B cell (primary cell): ENCODE measurements around the gene TRIAP1. TPM values are rescaled to one million over a fixed set of nuclear protein-coding genes. Genes with fewer than 3 reads are reported as not detected.

Source experiments
- ATAC-seq: fragments of 200-7000 bp; cut with Tn5 transposase; one replicate; pipeline ENCODE4 v1.10.0; 2021; ENCODE audit warnings: low read depth, mild to moderate bottlenecking, moderate number of reproducible peaks, moderate library complexity
- CTCF ChIA-PET: fragments of 350-600 bp; sonication (Branson Sonifier 250); formaldehyde crosslinking; loops from one replicate; lab custom pipeline; 2021; ENCODE audit warnings: antibody characterized with exemption, inconsistent platforms; lab: Charles Lee
- POLR2A ChIA-PET: fragments of 350-600 bp; sonication (Branson Sonifier 250); formaldehyde crosslinking; loops from one replicate; lab custom pipeline; 2021; ENCODE audit warnings: antibody characterized with exemption; lab: Charles Lee
- DNase-seq: peaks from one replicate; pipeline ENCODE4 v3.0.0; 2013
- H2AFZ ChIP-seq: 2 replicates; pipeline ENCODE4 v1.6.1; 2012; ENCODE audit warnings: mild to moderate bottlenecking, low read depth, low read length; ENCODE audit not compliant: insufficient read depth, poor library complexity, severe bottlenecking
- H3K27ac ChIP-seq, 2 donors: 1 replicate in 1 of 2; 2 replicates in 1 of 2; pipeline ENCODE4 v1.5.1; 2012 to 2013; ENCODE audit warnings: low read length in 2 of 2, mild to moderate bottlenecking in 2 of 2, moderate library complexity in 1 of 2
- H3K27me3 ChIP-seq, 4 experiments: fragments of 200-600 bp in 1 of 4; sonication (generic) in 1 of 4; replicated peaks in 1 of 4; 1 replicate in 2 of 4; 2 replicates in 2 of 4; pipeline versions ENCODE4 v1.6.1 to v1.7.0; 2013 to 2016; ENCODE audit warnings: low read length in 3 of 4, mild to moderate bottlenecking in 2 of 4, mixed read lengths in 1 of 4, moderate library complexity in 1 of 4; ENCODE audit not compliant: insufficient read depth in 4 of 4, control insufficient read depth in 3 of 4; ENCODE audit errors: control extremely low read depth in 1 of 4
- H3K36me3 ChIP-seq, 2 experiments: replicated peaks in 1 of 2; 1 replicate in 1 of 2; 2 replicates in 1 of 2; pipeline versions ENCODE4 v1.6.1 to v1.7.1; 2013; ENCODE audit warnings: low read length in 1 of 2; ENCODE audit not compliant: insufficient read depth in 2 of 2, control insufficient read depth in 1 of 2; ENCODE audit errors: control extremely low read depth in 1 of 2, extremely low read depth in 1 of 2
- H3K4me1 ChIP-seq, 2 donors: fragments of 200-600 bp in 1 of 2; sonication (generic) in 1 of 2; 1 replicate in 1 of 2; 2 replicates in 1 of 2; pipeline versions ENCODE4 v1.5.1 to v1.6.1; 2013 to 2017; ENCODE audit warnings: low read length in 2 of 2; ENCODE audit not compliant: control insufficient read depth in 2 of 2, insufficient read depth in 2 of 2
- H3K4me2 ChIP-seq: replicated peaks from 2 replicates; pipeline ENCODE3; 2012; ENCODE audit warnings: mild to moderate bottlenecking, low read depth, low read length; ENCODE audit not compliant: poor library complexity, severe bottlenecking
- H3K4me3 ChIP-seq, 5 experiments: fragments of 200-600 bp in 1 of 5; sonication (generic) in 1 of 5; 1 replicate in 3 of 5; 2 replicates in 2 of 5; pipeline versions ENCODE4 v1.5.1 to v1.7.0; 2011 to 2016; ENCODE audit warnings: low read length in 4 of 5, mild to moderate bottlenecking in 4 of 5, low read depth in 2 of 5, control low read depth in 1 of 5, moderate library complexity in 1 of 5; ENCODE audit not compliant: insufficient read depth in 1 of 5; ENCODE audit errors: control extremely low read depth in 1 of 5, extremely low read depth in 1 of 5
- H3K79me2 ChIP-seq: fragments of 200-600 bp; sonication (generic); one replicate; pipeline ENCODE4 v1.6.0; 2016; ENCODE audit warnings: low read length; ENCODE audit not compliant: control insufficient read depth, insufficient read depth
- H3K9ac ChIP-seq: fragments of 200-600 bp; sonication (generic); 2 replicates; pipeline ENCODE4 v1.6.1; 2017; ENCODE audit warnings: mild to moderate bottlenecking, low read length, moderate library complexity
- H3K9me3 ChIP-seq, 3 donors: one replicate each; pipeline versions ENCODE4 v1.6.1 to v1.7.1; 2013; ENCODE audit warnings: low read length in 2 of 3; ENCODE audit not compliant: control insufficient read depth in 2 of 3, insufficient read depth in 1 of 3; ENCODE audit errors: control extremely low read depth in 1 of 3
- H4K20me1 ChIP-seq: 2 replicates; pipeline ENCODE4 v1.6.0; 2012; ENCODE audit warnings: mild to moderate bottlenecking, low read length; ENCODE audit not compliant: insufficient read depth, control insufficient read depth, poor library complexity, severe bottlenecking
- H3K27ac Mint-ChIP-seq: one replicate; pipeline ENCODE4 v1.8.0; 2021; ENCODE audit warnings: mixed read lengths
- H3K27me3 Mint-ChIP-seq: one replicate; pipeline ENCODE4 v1.8.0; 2021; ENCODE audit warnings: mixed read lengths
- H3K4me1 Mint-ChIP-seq: one replicate; pipeline ENCODE4 v1.8.0; 2021; ENCODE audit warnings: mixed read lengths
- H3K4me3 Mint-ChIP-seq: one replicate; pipeline ENCODE4 v1.8.0; 2021; ENCODE audit warnings: mixed read lengths
- H3K9me3 Mint-ChIP-seq: one replicate; pipeline ENCODE4 v1.8.0; 2022; ENCODE audit warnings: mixed read lengths; ENCODE audit not compliant: insufficient read depth
- CTCF ChIP-seq: fragments of 200-600 bp; IDR thresholded peaks from one replicate; pipeline ENCODE4 v1.8.0; 2022; ENCODE audit warnings: antibody characterized with exemption, mild to moderate bottlenecking
- EZH2 ChIP-seq: IDR thresholded peaks from 2 replicates; pipeline ENCODE4 v1.6.1; 2012; ENCODE audit warnings: borderline replicate concordance, low read depth, mild to moderate bottlenecking, moderate library complexity, low read length; ENCODE audit not compliant: insufficient read depth, poor library complexity, severe bottlenecking
- WGBS: methylation state at CpG from one replicate; pipeline ENCODE4 v1.1.5; 2013; ENCODE audit warnings: missing lambda C conversion rate; ENCODE audit not compliant: insufficient coverage; 5-methylcytosine and 5-hydroxymethylcytosine counted together
- intact Hi-C: fragments of 100-400 bp; cut with micrococcal nuclease; formaldehyde crosslinking; loops from one replicate; pipeline ENCODE4 v1.10.0; 2022
- polyA plus RNA-seq: library from polyadenylated mRNA; depleted of rRNA; stranded (reverse); fragments of >200 nt; gene quantifications from 2 replicates; pipeline ENCODE4 v1.2.3, GENCODE V29; 2012
- total RNA-seq, 2 donors: library from RNA; stranded (reverse); fragments of 120-200 nt in 1 of 2; gene quantifications; 1 replicate in 1 of 2; 2 replicates in 1 of 2; pipeline versions ENCODE4 v1.2.3 to v1.2.4, GENCODE V29; 2013 to 2022

Gene TRIAP1
- total and polyA plus RNA-seq, 2 donors (not counting 1 experiment from before 2014, with no cell fraction given), result 13.8 to 19.6 TPM

- H3K9ac ChIP-seq, result no peak overlapping the region
- no peaks in the 10 kb centered on the region for H3K79me2 ChIP-seq
- TF ChIP-seq CTCF, result no peak
- TF ChIP-seq EZH2, result no peak
- DNase-seq, result no peak
- no peak overlapping the region for H2AFZ ChIP-seq
- no peak overlapping the region for H3K4me2 ChIP-seq
- 67% methylated on average over 1 of the region's 7 CpGs for WGBS
- POLR2A ChIA-PET, result interaction anchor here (0.6 kb wide), 1 partner anchor 26 kb away, joined by 8 read pairs; no protein-coding TSS in a partner anchor
- Mint-ChIP-seq H3K4me1 (peaks cover 3% of the 10 kb centered on the region), H3K27ac (no peak overlapping the region), H3K9me3 (no peaks in the 10 kb centered on the region), H3K27me3 (no peaks in the 10 kb centered on the region), H3K4me3 (no peak overlapping the region)
- no peaks in the 10 kb centered on the region for H3K9me3 ChIP-seq
- H3K27me3 ChIP-seq, result no peaks in the 10 kb centered on the region
- ATAC-seq, result no peak
- no peak overlapping the region for H3K27ac ChIP-seq
- H3K4me3 ChIP-seq, result no peak overlapping the region
- H3K36me3 ChIP-seq, result no peaks in the 10 kb centered on the region
- intact Hi-C loops, result no loop called here
- H3K4me1 ChIP-seq, result no peaks in the 10 kb centered on the region
- CTCF ChIA-PET, result no interaction called here
- no peaks in the 10 kb centered on the region for H4K20me1 ChIP-seq
Observed at GRCh38 chr12:120485961-120486881, 40.0 kb upstream of the TRIAP1 start.

GRCh38 chr12:120483621-120484020 is 37.4 kb upstream of the TRIAP1 start:
- Histone ChIP-seq H3K4me3 (no peak overlapping the region), H3K9me3 (no peaks in the 10 kb centered on the region), H3K79me2 (peaks cover 3% of the 10 kb centered on the region), H3K27ac (no peak overlapping the region), H3K4me2 (no peak overlapping the region), H2AFZ (no peak overlapping the region), H4K20me1 (no peaks in the 10 kb centered on the region), H3K4me1 (no peaks in the 10 kb centered on the region), H3K9ac (no peak overlapping the region), H3K27me3 (no peaks in the 10 kb centered on the region), H3K36me3 (no peaks in the 10 kb centered on the region)
- ChIA-PET POLR2A (no interaction called here), CTCF (interaction anchor here (0.7 to 1.2 kb wide), 2 partner anchors 16 to 44 kb away, joined by 3 to 4 read pairs; no protein-coding TSS in a partner anchor)
- H3K9me3 Mint-ChIP-seq, result no peaks in the 10 kb centered on the region
- H3K27ac Mint-ChIP-seq, result no peak overlapping the region
- H3K27me3 Mint-ChIP-seq, result no peaks in the 10 kb centered on the region
- peaks cover 3% of the 10 kb centered on the region for H3K4me1 Mint-ChIP-seq
- intact Hi-C loops, result no loop called here
- WGBS, result 100% methylated on average over 1 of the region's 1 CpG
- no peak for ATAC-seq
- no peak for DNase-seq
- no peak overlapping the region for H3K4me3 Mint-ChIP-seq
- TF ChIP-seq EZH2, result no peak
- TF ChIP-seq CTCF, result no peak
